Measurements from ENCODE around the gene MXRA8.

DNA sequence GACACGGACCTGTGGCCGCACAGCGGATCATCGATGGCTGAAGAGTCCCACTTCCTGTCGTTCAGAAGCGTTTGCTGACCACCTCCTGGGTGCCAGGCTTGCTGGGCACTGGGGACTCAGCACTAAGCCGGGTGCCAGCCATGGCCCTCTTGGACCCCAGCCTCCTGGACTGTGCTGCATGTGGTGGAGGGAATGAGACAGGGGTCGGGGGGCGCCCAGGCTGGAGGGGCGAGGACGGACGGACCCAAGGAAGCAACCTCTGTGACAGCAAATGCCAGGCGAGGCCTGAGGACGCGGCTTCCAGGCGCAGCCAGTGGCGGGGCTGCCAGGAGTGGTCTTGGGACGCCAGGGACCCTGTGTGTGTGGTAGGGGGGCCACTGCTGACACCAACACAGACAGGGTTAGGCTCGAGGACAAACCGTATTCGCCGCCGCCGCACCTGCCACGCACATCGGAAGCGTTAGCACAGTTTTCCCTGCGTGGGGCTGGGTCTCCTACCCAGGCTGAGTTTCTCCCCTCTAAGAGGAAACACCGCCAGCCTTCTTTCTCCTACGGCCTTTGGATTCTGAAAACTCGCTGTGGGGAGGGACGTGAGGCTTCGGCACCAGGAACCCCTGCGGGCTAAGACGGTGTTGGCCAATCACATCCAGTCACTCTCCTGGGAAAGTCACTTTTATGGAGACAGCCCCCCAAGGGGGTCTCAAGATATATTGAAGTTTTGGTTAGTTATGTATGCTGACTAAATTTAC, 3.1 kb upstream of the MXRA8 start:
- TF ChIP-seq POLR2AphosphoS5 (IDR thresholded peaks at IDR 0.05; ENCODE audit: low read depth, low read length) (no peak), TAF1 (IDR thresholded peaks at IDR 0.05; ENCODE audit: borderline replicate concordance, insufficient read depth, low read length) (no peak), SIN3A (IDR thresholded peaks at IDR 0.05; ENCODE audit: borderline replicate concordance, insufficient read depth, low read length) (no peak), FOXP2 (optimal IDR thresholded peaks at IDR 0.05; ENCODE audit: borderline replicate concordance, extremely low read depth, extremely low read length, insufficient read depth) (no peak)
- TF ChIP-seq, protein P1, sequence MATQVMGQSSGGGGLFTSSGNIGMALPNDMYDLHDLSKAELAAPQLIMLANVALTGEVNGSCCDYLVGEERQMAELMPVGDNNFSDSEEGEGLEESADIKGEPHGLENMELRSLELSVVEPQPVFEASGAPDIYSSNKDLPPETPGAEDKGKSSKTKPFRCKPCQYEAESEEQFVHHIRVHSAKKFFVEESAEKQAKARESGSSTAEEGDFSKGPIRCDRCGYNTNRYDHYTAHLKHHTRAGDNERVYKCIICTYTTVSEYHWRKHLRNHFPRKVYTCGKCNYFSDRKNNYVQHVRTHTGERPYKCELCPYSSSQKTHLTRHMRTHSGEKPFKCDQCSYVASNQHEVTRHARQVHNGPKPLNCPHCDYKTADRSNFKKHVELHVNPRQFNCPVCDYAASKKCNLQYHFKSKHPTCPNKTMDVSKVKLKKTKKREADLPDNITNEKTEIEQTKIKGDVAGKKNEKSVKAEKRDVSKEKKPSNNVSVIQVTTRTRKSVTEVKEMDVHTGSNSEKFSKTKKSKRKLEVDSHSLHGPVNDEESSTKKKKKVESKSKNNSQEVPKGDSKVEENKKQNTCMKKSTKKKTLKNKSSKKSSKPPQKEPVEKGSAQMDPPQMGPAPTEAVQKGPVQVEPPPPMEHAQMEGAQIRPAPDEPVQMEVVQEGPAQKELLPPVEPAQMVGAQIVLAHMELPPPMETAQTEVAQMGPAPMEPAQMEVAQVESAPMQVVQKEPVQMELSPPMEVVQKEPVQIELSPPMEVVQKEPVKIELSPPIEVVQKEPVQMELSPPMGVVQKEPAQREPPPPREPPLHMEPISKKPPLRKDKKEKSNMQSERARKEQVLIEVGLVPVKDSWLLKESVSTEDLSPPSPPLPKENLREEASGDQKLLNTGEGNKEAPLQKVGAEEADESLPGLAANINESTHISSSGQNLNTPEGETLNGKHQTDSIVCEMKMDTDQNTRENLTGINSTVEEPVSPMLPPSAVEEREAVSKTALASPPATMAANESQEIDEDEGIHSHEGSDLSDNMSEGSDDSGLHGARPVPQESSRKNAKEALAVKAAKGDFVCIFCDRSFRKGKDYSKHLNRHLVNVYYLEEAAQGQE (IDR thresholded peaks at IDR 0.05; ENCODE audit: insufficient read depth in 1 of 2, low read depth in 2 of 2, low read length in 2 of 2) = no peak
